PC-9 (cell line): ENCODE results near the gene ZNF831.

Source experiments
- CTCF ChIP-seq: fragments of 200-600 bp; sonication (generic); conservative IDR thresholded peaks from 2 replicates; pipeline ENCODE4 v1.6.1; 2017; ENCODE audit warnings: mixed run types, antibody characterized with exemption, mild to moderate bottlenecking, moderate library complexity
- EZH2 ChIP-seq: fragments of 200-600 bp; sonication (generic); IDR thresholded peaks from 2 replicates; pipeline ENCODE4 v1.8.0; 2017; ENCODE audit warnings: antibody characterized with exemption, low read depth

GRCh38 chr20:59221049-59221706 lies 57.6 kb downstream of the ZNF831 start:
- TF ChIP-seq CTCF: no peak
- no peak for TF ChIP-seq EZH2
